CD4-positive, alpha-beta T cell treated with Interleukin-17A for 1 hour (primary cell): ENCODE results near the gene ILDR2.
"Not testable (repeated sequence)": the region's sequence is repeated elsewhere in the genome, so short reads cannot be mapped to it uniquely, and the experiment has no call there.

Experiments used
- DNase-seq: peaks from one replicate; pipeline ENCODE4 v3.0.0-alpha.2; 2020

ILDR2 gene

DNA sequence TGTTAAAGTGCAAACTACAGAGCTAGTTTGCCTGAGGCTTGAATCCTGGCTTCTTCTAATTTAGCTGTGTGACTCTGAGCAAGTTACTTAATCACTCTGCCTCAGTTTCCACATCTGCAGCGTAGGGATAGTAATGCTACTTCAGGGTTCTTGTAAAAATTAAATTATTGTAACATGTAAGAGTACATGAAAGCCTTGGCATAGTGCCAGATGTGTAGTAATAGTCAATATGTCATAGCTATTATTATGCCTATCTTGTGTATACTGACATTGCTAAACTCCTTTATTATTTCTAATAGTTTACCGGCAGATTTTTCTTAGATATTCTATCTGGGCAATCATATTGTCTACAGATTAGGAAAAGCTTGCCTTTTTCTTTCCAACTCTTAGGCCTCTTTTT, 92.4 kb downstream of the ILDR2 start:
- no peak for DNase-seq

DNA sequence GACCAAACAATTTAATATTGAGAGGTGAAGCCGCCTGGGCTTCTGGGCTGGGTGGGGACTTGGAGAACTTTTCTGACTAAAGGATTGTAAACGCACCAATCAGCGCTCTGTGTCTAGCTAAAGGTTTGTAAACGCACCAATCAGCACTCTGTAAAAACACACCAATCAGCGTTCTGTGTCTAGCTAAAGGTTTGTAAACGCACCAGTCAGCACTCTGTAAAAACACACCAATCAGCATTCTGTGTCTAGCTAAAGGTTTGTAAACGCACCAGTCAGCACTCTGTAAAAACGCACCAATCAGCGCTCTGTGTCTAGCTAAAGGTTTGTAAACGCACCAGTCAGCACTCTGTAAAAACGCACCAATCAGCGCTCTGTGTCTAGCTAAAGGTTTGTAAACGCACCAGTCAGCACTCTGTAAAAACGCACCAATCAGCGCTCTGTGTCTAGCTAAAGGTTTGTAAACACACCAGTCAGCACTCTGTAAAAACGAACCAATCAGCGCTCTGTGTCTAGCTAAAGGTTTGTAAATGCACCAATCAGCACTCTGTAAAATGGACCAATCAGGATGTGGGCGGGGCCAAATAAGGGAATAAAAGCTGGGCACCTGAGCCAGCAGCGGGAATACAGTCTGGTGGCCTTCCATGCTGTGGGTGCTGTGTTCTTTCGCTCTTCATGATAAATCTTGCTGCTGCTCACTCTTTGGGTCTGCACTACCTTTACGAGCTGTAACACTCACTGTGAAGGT, 97.0 kb downstream of the ILDR2 start:
- not testable (repeated sequence) for DNase-seq

DNA sequence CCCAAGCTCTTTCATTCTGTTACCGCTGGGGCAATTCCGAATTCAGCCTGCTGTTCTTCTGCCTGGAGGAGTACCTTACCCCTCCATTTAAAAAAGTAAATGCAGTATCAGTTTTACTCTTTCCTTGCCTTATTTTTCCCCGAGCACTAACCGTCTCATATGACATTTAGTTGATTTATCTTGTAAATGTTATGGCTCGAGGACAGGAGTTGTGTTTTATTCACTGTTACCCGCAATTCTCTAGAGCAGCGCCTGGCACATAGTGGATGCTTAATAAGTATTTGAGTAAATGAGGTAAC, 98.9 kb downstream of the ILDR2 start:
- DNase-seq: no peak

DNA sequence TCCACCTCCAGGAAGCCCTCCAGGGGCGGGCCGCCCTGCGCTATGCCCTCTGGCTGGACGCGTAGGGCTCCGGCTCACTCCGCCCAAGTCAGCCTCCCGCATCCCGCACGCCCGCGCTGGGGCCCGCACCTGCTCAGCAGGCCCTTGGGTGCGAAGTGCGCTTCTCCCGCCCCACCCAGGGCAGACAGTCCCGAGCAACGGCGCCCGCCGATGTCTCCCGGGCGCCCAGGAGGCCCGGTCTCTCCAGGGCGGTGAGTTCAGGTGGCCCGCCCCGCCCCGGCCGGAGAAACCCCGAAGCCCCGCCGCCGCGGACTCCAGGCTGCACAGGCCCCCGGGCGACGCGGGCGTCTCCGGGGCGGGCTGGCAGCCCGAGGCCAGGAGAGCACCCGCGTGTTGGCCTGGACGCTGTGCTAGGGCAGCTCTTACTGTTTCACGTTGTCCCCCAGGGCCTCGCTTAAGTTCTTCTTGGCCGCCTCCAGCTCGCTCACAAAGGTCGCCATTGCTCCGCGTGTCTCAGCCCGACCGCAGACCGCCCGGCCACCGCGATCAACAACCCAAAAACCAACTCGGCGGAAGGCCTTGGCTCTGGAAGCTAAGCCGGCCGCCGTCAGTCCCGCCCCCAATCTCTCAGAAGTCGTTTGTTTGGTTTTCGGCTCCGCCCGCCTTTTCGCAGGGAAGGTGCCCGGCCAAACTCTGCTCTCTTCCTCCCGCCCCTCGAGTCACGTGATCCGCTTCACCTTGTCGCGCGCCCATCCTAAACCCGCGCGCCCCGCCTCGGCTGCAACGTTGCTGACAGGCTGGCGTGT, 99.4 kb downstream of the ILDR2 start, which contains the start of gene TADA1:
TADA1 (minus strand) TSS at position 531 of the 806 bp plus-strand sequence; CDS start at position 500, 31 bp downstream.
- DNase-seq: peak; percentile 97

DNA sequence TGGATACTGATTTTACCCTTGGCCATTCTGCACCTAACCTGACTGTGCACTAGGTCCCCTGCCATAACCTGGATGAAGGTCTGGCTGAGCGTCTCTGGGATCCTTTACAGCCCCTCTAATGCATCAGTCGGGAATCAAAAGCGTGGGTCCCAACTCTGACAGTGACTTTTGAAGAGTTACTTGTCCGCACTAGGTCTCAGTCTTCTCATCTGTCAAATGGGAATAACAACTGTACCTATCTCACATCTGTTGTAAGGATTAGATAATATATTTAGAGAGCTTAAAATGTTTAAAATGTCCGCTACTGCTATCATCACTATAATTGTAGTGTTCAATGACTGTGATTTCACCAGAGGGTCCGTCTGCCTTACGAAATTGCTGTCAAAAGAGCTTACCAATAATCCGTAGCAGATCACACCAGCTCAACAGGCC, 100.0 kb downstream of the ILDR2 start:
- DNase-seq: no peak

DNA sequence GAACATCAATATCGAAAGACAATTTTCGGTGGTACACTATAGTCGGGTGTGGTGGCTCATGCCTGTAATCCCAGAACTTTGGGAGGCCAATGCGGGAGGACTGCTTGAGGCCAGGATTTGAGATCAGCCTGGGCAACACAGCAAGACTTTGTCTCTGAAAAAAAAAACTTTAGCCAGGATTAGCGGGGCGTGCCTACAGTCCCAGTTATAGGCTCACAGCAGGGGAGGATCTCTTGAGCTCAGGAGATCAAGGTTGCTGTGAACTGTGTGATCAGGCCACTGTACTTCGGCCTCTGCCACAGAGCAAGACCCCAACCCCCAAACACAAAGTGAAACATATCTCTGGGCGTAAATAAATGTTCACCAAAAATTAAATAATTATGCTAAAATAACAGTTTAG, 100.9 kb downstream of the ILDR2 start:
- no peak for DNase-seq

DNA sequence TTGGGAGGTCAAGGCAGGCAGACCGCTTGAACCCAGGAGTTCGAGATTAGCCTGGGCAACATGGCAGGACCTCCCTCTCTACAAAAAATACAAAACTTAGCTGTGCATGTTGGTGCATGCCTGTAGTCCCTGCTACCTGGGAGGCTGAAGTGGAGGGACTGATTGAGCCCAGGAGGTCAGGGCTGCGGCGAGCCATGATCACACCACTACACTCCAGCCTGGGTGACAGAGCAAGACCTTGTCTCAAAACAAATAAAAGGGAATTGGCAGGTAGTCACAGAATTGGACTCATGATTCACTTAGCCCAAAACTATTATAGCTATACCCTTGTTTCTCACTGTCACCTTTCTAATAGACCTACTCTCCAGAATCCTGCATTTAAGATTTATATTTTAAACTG, 104.8 kb downstream of the ILDR2 start:
- no peak for DNase-seq

DNA sequence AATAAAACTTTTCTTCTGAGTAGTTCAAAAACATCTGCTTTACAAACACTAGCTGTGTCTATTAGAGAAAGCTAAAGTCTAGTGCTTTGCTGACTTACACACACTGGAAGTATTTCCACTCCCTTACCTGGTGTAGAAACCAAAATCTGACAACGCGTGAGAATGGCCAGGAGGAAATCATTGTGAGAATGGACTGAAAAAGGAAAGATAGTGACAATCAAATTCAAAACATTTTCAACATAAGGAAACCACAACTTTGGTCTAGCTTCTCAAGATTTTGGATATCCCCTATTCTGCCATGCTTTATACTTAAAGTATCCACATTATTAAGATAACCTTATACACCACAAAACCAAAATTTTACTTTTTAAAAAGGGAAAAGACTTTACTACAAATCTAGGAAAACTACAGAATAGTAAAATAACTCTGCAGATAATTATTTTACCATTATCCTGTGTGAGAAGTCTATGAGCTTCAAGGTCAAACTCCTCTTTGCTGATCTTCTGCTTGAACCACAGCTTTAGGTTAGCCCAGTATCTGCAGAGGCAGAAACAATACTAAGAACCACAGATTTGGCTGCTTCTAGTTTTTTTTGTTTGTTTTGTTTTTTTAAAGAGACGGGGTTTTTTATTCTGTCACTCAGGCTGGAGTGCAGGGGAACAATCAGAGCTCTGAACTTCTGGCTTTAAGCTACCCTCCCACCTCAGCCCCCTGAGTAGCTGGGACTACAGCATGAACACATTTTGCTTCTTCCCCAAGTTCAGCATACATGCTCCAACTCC, 105.8 kb downstream of the ILDR2 start:
- DNase-seq: no peak

DNA sequence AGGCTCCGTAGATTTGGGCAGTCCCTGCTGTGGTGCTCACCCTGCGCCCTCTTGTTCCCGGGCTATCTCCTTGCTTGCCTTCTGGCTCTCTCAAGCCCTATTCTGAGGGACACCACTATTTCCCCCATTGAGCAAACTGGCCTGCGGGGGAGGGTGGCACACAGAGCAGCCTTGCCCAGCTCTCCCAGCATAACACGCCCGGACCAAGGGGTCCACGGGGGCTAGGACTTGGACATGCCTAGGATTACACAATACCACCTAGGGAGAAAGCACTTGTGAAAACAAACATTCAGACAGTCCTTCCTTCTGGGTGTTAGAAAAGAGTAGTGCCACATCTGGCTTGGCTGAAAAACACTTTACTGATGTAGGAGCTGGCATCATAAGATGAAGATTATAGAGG, 106.7 kb downstream of the ILDR2 start:
- no peak for DNase-seq

DNA sequence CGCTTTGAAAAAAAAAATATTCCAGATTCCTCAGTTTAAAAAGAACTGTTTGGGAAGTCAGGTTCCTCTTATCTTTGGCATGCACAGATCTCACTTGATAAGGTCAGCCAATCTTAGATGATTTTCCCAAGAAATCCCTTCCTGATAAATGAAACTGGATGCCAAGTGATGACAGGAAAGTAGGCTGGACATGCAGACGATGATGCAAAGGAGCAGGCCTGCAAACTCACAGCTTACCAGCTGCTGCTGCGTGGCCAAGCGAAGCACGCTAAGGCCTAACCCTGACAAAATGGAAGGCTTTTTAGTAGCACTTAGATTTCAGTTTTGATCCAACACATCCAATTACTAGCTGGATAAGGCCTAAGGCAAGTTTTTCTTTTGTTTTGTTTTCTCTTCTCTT, 109.4 kb downstream of the ILDR2 start:
- no peak for DNase-seq

DNA sequence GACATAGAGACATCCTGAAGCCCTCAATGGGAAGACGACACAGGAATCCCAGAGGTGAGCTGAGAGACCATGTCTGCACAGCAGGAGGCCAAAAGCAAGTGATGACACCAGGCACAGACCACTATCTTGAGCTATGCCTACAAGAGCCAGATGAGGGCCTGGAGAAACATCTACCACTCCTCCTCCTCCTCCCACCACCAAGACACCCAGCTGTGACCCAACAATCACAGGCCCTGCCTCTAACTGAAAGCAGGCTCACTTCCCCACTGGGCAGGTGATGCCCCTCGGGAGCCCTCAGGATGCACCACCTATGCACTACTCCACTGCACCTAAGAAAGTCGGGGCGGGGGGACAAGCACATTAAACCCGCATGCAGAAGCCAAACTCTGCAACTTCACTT, 115.7 kb downstream of the ILDR2 start:
- DNase-seq: no peak

DNA sequence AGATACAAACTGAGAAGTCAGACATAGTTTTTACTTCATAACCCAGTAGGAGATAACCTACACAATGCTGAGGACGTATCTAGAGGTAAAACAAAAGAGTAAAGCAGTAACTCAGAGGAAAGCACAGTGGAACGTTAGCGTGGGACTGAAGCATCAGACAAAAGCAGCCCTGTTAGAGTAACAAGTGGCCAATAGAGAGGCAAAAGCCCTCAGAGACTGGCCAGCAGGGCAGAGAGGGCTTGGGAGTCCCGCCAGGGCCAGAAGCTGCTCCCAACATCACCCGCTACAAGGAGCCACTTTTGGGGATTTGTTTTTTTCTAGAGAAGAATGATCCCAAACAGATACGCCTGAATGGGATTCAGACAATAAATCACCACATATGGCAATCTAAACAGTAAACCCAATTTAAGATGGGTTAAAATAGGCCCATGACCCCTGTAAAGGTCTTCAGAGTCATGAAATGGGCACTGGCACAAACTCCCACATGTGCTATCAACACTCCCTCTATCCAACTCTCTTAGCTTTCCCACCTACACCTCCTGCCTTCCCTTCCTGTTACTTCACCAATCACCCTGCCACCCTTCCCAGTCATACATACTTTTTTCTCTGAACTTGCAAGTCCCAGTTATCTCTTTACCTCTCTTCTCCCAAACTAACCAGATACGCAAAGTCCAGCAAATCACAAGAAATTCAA, 116.5 kb downstream of the ILDR2 start:
- DNase-seq: no peak
